DND-41 (cell line): ENCODE results near the gene STAT5B.

Experiments
- CTCF ChIP-seq: IDR thresholded peaks from 2 replicates; pipeline ENCODE4 v1.5.1; 2012; ENCODE audit warnings: borderline replicate concordance, low read length, moderate library complexity, mild to moderate bottlenecking; ENCODE audit not compliant: poor library complexity, severe bottlenecking; ENCODE audit errors: extremely low read depth
- EZH2 ChIP-seq: IDR thresholded peaks from 3 replicates; pipeline ENCODE4 v1.6.1; 2012; ENCODE audit warnings: borderline replicate concordance, low read depth, mild to moderate bottlenecking, moderate library complexity, low read length, inconsistent platforms; ENCODE audit not compliant: severe bottlenecking

DNA sequence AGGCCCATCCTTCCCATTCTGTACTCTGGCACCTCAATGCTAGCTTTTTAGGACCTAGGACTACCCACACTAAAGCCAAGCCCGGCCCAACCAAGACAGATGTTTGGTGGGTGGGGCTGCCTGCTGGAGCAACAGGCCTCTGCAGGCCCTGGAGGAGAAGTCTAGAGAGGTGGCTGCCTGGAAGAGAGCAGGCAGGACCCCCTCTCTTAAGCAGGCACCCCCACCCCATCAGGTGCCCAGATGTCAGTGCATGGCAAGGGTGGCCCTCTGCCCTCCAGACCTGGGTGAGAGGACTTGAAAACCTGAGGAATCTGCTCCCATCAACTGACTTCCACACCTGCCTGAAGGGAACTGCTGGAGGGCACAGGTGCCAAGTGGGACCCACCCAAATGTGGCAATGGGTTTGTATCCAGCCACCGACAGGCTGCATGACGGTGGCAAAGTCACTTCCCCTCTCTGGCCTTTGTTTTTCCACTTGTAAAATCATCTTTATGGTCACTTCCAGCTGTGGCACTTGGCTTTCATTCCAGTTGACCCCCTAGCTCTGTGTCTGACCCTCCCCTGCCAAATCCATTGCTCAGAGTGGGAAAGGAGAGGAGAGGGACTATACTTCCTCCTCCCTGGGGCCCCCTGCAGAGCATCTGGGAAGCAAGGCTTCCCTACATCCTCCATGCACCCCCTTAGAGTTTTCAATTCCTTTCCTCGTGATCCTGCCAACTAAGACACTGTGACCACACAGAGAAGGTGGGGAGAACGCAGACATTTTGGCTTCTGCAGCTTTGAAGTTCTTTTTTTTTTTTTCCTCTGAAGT lies 10.4 kb upstream of the STAT5B start:
- TF ChIP-seq CTCF (no peak), EZH2 (no peak)
